ENCODE measurements around the gene AK3. TPM values are rescaled to one million over a fixed set of nuclear protein-coding genes. Genes with fewer than 3 reads are reported as not detected.
A peak's percentile ranks its signal among the peaks of the same experiment; 100 is the strongest.

Gene AK3
- polyA plus RNA-seq, 6 donors from 2014 or later = 22.9 to 31.6 (median 27.2) TPM

- H3K27me3 Mint-ChIP-seq = no peaks in the 10 kb centered on the region
- H3K9me3 Mint-ChIP-seq = no peaks in the 10 kb centered on the region
- peak overlapping the region; percentile 82 to 99 (median 94) for H3K4me3 Mint-ChIP-seq
- DNase-seq (no peak), ATAC-seq (ENCODE audit: low read depth in 2 of 2) (peak in 1 of 2 donors; percentile 3)
- peak overlapping the region in 5 of 6 donors; percentile 16 to 92 (median 49) for H3K27ac Mint-ChIP-seq
- no peaks in the 10 kb centered on the region for H3K36me3 Mint-ChIP-seq
- peaks cover 15 to 32% (median 19%) of the 10 kb centered on the region in 3 donors for H3K4me1 Mint-ChIP-seq
These were observed 525 bp upstream of the AK3 start for GRCh38 chr9:4741365-4742089.

DNA sequence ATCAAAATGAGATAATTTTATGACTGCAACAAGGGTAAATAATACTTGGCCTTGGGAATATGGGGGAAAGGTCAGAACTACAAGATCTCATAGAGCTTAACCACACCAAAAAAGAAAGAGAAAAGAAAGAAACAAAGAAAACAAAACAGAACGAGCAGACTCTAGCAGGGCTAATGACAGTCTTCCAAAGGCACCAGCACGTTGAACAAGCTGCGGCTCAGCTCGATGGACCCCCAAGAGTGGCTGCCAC is 689 bp downstream of the AK3 start:
- DNase-seq (no peak), ATAC-seq (ENCODE audit: low read depth in 2 of 2) (no peak)
- no peaks in the 10 kb centered on the region for H3K27me3 Mint-ChIP-seq
- H3K27ac Mint-ChIP-seq = peak overlapping the region; percentile 55 to 97 (median 87)
- peaks cover 15 to 34% (median 22%) of the 10 kb centered on the region in 3 donors for H3K4me1 Mint-ChIP-seq
- H3K9me3 Mint-ChIP-seq = no peaks in the 10 kb centered on the region
- no peaks in the 10 kb centered on the region for H3K36me3 Mint-ChIP-seq
- H3K4me3 Mint-ChIP-seq = peak overlapping the region; percentile 82 to 99 (median 96)

DNA sequence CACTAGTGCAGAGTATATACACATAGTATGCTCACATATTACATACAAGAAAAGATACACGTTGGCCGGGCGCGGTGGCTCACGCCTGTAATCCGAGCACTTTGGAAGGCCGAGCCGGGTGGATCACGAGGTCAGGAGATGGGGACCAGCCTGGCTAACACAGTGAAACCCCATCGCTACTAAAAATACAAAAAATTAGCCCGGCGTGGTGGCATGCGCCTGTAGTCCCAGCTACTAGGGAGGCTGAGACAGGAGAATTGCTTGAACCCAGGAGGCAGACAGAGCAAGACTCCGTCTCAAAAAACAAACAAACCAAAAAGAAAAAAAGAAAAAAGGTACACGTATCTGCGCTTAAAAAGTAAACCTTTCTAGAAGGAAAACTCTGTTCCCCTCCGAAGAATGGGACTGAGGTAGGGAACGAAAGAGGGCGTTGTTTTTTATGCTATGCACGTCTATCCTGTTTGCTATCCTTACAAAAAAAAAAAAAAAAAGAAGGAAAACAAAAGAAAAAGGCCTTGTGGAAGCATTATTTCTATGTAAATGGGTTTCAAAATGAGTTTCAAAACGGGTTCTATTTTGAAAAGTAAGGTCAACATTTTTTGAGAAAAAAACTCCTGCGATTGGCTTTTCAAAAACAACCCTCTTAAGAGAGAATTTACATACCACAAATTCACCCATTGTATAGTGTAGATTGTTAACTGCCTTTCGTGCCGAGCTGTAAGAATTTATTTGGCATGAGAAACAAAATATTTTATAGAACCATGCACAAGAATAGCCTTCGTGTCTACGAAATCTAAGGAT is 1.2 kb downstream of the AK3 start:
- Mint-ChIP-seq H3K9me3 (no peaks in the 10 kb centered on the region), H3K27ac (peak overlapping the region; percentile 55 to 97 (median 87)), H3K4me3 (peak overlapping the region; percentile 82 to 99 (median 96)), H3K4me1 (peaks cover 17 to 34% (median 24%) of the 10 kb centered on the region in 3 donors), H3K36me3 (no peaks in the 10 kb centered on the region), H3K27me3 (no peaks in the 10 kb centered on the region)
- ATAC-seq (ENCODE audit: low read depth in 2 of 2) = no peak
- DNase-seq = no peak

GRCh38 chr9:4738866-4739586 is 2.0 kb downstream of the AK3 start:
- Mint-ChIP-seq H3K9me3 (no peaks in the 10 kb centered on the region), H3K4me1 (peaks cover 24 to 34% (median 31%) of the 10 kb centered on the region in 3 donors), H3K36me3 (no peaks in the 10 kb centered on the region), H3K27ac (peak overlapping the region in 2 of 6 donors; percentile 59 to 82), H3K27me3 (no peaks in the 10 kb centered on the region), H3K4me3 (peak overlapping the region in 7 of 8 donors; percentile 82 to 99 (median 95))
- ATAC-seq (ENCODE audit: low read depth in 2 of 2) (no peak), DNase-seq (no peak)

GRCh38 chr9:4734150-4734549 is 6.9 kb downstream of the AK3 start:
- Mint-ChIP-seq H3K9me3 (no peaks in the 10 kb centered on the region), H3K4me3 (no peak overlapping the region)
- ATAC-seq (ENCODE audit: low read depth in 2 of 2) = no peak

DNA sequence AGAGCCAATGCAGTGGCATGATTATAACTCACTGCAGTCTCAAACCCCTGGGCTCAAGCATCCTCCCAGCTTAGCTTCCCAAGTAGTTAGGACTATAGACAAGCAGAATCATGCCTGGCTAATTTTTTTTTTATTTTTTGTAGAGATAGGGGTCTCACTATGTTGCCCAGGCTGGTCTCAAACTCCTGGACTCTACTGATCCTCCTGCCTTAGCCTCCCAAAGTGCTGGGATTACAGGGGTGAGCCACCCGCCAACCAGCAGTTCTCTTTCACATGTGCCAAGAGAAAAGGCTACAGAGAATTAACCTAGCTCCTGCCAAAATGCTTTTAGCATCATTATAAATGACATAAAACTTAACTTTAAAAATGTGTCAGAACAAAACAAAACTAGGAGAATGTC is 8.1 kb downstream of the AK3 start:
- Mint-ChIP-seq H3K4me3 (no peak overlapping the region), H3K4me1 (peaks cover 28 to 46% (median 32%) of the 10 kb centered on the region in 3 donors), H3K27me3 (no peaks in the 10 kb centered on the region), H3K36me3 (no peaks in the 10 kb centered on the region), H3K9me3 (no peaks in the 10 kb centered on the region), H3K27ac (no peak overlapping the region)
- ATAC-seq (ENCODE audit: low read depth in 2 of 2) (no peak), DNase-seq (no peak)

More at GRCh38 chr9:4734150-4734549, 6.9 kb downstream of the AK3 start:
- Mint-ChIP-seq H3K36me3 (no peaks in the 10 kb centered on the region), H3K27ac (no peak overlapping the region), H3K4me1 (peaks cover 28 to 49% (median 38%) of the 10 kb centered on the region in 3 donors), H3K27me3 (no peaks in the 10 kb centered on the region)
- DNase-seq = no peak

- H3K27ac Mint-ChIP-seq = peak overlapping the region in 1 of 6 donors; percentile 54
- no peak for DNase-seq
- H3K27me3 Mint-ChIP-seq = no peaks in the 10 kb centered on the region
- peaks cover 23 to 28% (median 27%) of the 10 kb centered on the region in 3 donors for H3K4me1 Mint-ChIP-seq
- H3K9me3 Mint-ChIP-seq = peaks cover 0 to 2% (median 0%) of the 10 kb centered on the region in 7 donors
- ATAC-seq (ENCODE audit: low read depth in 2 of 2) = no peak
- H3K36me3 Mint-ChIP-seq = peaks cover 5 to 8% of the 10 kb centered on the region in 2 donors
- no peak overlapping the region for H3K4me3 Mint-ChIP-seq
These were observed 13.4 kb downstream of the AK3 start for GRCh38 chr9:4727593-4727992.

DNA sequence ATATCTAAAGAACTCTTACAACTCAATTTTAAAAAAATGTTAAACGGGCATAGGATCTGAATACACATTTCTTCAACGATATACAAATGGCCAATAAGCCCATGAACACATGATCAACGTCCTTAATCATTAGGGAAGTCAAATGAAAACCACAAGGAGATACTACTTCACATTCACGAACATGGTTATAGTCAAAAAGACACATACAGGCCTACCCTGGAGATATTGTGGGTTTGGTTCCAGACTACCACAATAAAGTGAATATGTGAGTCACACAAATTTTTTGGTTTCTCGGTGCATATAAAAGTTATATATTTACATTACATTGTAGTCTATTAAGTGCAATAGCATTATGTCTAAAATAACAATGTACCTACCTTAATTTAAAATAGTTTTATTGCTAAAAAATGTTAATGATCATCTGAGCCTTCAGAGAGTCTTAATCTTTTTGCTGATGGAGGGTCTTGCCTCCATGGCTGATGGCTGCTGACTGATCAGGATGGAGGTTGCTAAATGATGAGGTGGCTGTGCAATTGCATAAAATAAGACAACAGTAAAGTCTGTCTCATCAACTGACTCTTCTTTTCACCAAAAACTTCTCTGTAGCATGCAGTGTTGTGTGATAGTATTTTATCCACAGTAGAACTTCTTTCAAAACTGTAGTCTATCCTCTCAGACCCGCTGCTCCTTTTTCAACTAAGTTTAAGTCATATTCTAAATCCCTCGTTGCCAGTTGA is 15.1 kb downstream of the AK3 start:
- peaks cover 15 to 18% (median 16%) of the 10 kb centered on the region in 3 donors for H3K4me1 Mint-ChIP-seq
- H3K27me3 Mint-ChIP-seq = no peaks in the 10 kb centered on the region
- H3K36me3 Mint-ChIP-seq = peaks cover 8 to 12% of the 10 kb centered on the region in 2 donors
- DNase-seq (no peak), ATAC-seq (ENCODE audit: low read depth in 2 of 2) (no peak)
- no peak overlapping the region for H3K4me3 Mint-ChIP-seq
- H3K27ac Mint-ChIP-seq = no peak overlapping the region
- H3K9me3 Mint-ChIP-seq = peaks cover 0 to 2% (median 0%) of the 10 kb centered on the region in 7 donors

GRCh38 chr9:4721736-4722135 is 19.3 kb downstream of the AK3 start:
- no peaks in the 10 kb centered on the region for H3K27me3 Mint-ChIP-seq
- DNase-seq (no peak), ATAC-seq (ENCODE audit: low read depth in 2 of 2) (no peak)
- peaks cover 0 to 2% (median 0%) of the 10 kb centered on the region in 7 donors for H3K9me3 Mint-ChIP-seq
- H3K36me3 Mint-ChIP-seq = peaks cover 14 to 16% of the 10 kb centered on the region in 2 donors
- H3K4me1 Mint-ChIP-seq = peaks cover 4 to 13% (median 11%) of the 10 kb centered on the region in 3 donors
- H3K27ac Mint-ChIP-seq = no peak overlapping the region
- no peak overlapping the region for H3K4me3 Mint-ChIP-seq

GRCh38 chr9:4718911-4719310 is 22.1 kb downstream of the AK3 start:
- no peak overlapping the region for H3K27ac Mint-ChIP-seq
- ATAC-seq (ENCODE audit: low read depth in 2 of 2) (no peak), DNase-seq (no peak)
- peaks cover 0 to 2% (median 0%) of the 10 kb centered on the region in 7 donors for H3K9me3 Mint-ChIP-seq
- H3K4me1 Mint-ChIP-seq = peaks cover 0 to 2% (median 0%) of the 10 kb centered on the region in 3 donors
- H3K36me3 Mint-ChIP-seq = peaks cover 12 to 18% of the 10 kb centered on the region in 2 donors
- H3K27me3 Mint-ChIP-seq = no peaks in the 10 kb centered on the region
- H3K4me3 Mint-ChIP-seq = no peak overlapping the region

- H3K27me3 Mint-ChIP-seq = no peaks in the 10 kb centered on the region
- no peak overlapping the region for H3K27ac Mint-ChIP-seq
- ATAC-seq (ENCODE audit: low read depth in 2 of 2) = no peak
- H3K36me3 Mint-ChIP-seq = peaks cover 12 to 16% of the 10 kb centered on the region in 2 donors
- H3K9me3 Mint-ChIP-seq = peaks cover 0 to 4% (median 0%) of the 10 kb centered on the region in 7 donors
- no peak for DNase-seq
- peaks cover 0 to 5% (median 0%) of the 10 kb centered on the region in 3 donors for H3K4me1 Mint-ChIP-seq
- H3K4me3 Mint-ChIP-seq = no peak overlapping the region
These were observed 23.2 kb downstream of the AK3 start for GRCh38 chr9:4717815-4718214.

DNA sequence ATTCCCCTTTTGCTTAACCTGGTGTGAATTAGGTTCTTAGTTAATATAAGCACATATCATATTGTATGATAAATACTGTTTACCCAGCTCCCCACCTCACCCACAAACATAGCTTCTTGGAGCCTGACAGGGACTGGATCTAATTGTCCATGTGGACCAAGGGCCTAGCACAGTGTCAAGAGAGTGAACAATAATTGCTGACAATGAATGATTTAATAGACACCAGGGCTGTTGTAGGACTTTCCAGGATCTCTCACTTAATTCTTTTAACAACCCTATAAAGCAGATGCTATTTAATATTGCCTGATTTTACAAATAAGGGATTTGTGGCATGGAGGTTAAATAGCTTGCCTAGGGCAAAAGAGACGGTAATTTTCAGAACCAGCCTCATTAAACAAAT is 24.8 kb downstream of the AK3 start:
- Mint-ChIP-seq H3K36me3 (peaks cover 11 to 12% of the 10 kb centered on the region in 2 donors), H3K4me1 (peaks cover 0 to 5% (median 0%) of the 10 kb centered on the region in 3 donors), H3K4me3 (no peak overlapping the region), H3K27ac (peak overlapping the region in 2 of 6 donors; percentile 27 to 32), H3K9me3 (peaks cover 0 to 4% (median 0%) of the 10 kb centered on the region in 7 donors), H3K27me3 (no peaks in the 10 kb centered on the region)
- DNase-seq (no peak), ATAC-seq (ENCODE audit: low read depth in 2 of 2) (no peak)

All from naive B cell (primary cell).